PC-9 (cell line): ENCODE measurements around the gene NOB1.

ENCODE experiments used
- CTCF ChIP-seq: fragments of 200-600 bp; sonication (generic); conservative IDR thresholded peaks from 2 replicates; pipeline ENCODE4 v1.6.1; 2017; ENCODE audit warnings: mixed run types, antibody characterized with exemption, mild to moderate bottlenecking, moderate library complexity
- EZH2 ChIP-seq: fragments of 200-600 bp; sonication (generic); IDR thresholded peaks from 2 replicates; pipeline ENCODE4 v1.8.0; 2017; ENCODE audit warnings: antibody characterized with exemption, low read depth

DNA sequence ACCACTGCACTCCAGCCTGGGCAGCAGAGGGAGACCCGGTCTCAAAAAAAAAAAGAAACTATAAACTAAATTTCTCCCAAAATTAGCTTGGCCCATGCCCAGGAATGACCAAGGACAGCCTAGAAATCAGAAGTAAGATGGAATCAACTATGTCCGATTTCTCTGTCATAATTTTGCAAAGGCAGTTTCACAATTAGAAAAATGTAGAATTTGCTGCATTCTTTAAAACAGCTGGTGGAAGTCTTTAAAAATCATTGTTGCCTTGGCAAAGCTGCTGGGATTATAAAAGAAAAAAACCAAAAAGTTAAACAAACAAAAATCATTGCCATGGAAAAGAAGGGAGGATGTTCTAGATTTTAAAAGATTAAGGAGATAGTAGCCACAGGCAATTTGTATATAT, 39.8 kb upstream of the NOB1 start:
- no peak for TF ChIP-seq CTCF
- TF ChIP-seq EZH2 = no peak
